Stimulated activated CD4-positive, alpha-beta T cell treated with anti-CD3 and anti-CD28 coated beads, TNF-alpha, amount 100 ng/mL, for 4 hours (primary cell): ENCODE results near the gene WDR93.
A peak's percentile ranks its signal among the peaks of the same experiment; 100 is the strongest.

Experiments
- DNase-seq, 3 experiments: peaks; one replicate each; pipeline ENCODE4 v3.0.0-alpha.2; 2020; ENCODE audit warnings: low read depth in 3 of 3

The WDR93 gene

GRCh38 chr15:89690276-89691218 lies at the start of gene WDR93, which contains the start of gene PEX11A:
WDR93 (plus strand) TSS chr15:89690811; CDS start chr15:89701747, 10,936 bp downstream.
PEX11A (minus strand) TSS chr15:89690754; CDS start chr15:89690632, 122 bp downstream.
- peak; percentile 52 to 77 (median 65) for DNase-seq

- DNase-seq: no peak
These were observed 49.6 kb upstream of the WDR93 start for GRCh38 chr15:89641053-89641452.

GRCh38 chr15:89642106-89642505 lies 48.5 kb upstream of the WDR93 start:
- DNase-seq: no peak

GRCh38 chr15:89645680-89646079 lies 44.9 kb upstream of the WDR93 start:
- no peak for DNase-seq

- DNase-seq: no peak
These were observed 44.0 kb upstream of the WDR93 start for GRCh38 chr15:89646416-89647141.

GRCh38 chr15:89647191-89647851 lies 43.3 kb upstream of the WDR93 start:
- peak; percentile 10 to 35 (median 17) for DNase-seq

- DNase-seq: no peak
These were observed 42.3 kb upstream of the WDR93 start for GRCh38 chr15:89648106-89649012.

- DNase-seq: no peak
These were observed 41.5 kb upstream of the WDR93 start for GRCh38 chr15:89649013-89649625.

GRCh38 chr15:89649716-89650115 lies 40.9 kb upstream of the WDR93 start:
- no peak for DNase-seq

- DNase-seq: no peak
These were observed 38.5 kb upstream of the WDR93 start for GRCh38 chr15:89652131-89652530.

- DNase-seq: no peak
These were observed 37.9 kb upstream of the WDR93 start for GRCh38 chr15:89652666-89653065.

GRCh38 chr15:89653578-89653977 lies 37.0 kb upstream of the WDR93 start:
- DNase-seq: no peak

GRCh38 chr15:89654301-89654761 lies 36.3 kb upstream of the WDR93 start:
- DNase-seq: no peak

GRCh38 chr15:89654847-89655805 lies 35.5 kb upstream of the WDR93 start, which contains the start of gene KIF7:
KIF7 (minus strand) TSS chr15:89655467; CDS start chr15:89652930, 2,537 bp downstream.
- no peak for DNase-seq

- DNase-seq: no peak
These were observed 34.3 kb upstream of the WDR93 start for GRCh38 chr15:89656116-89656815.

GRCh38 chr15:89657686-89658200 lies 32.9 kb upstream of the WDR93 start:
- DNase-seq: no peak

- DNase-seq: no peak
These were observed 31.3 kb upstream of the WDR93 start for GRCh38 chr15:89659295-89659694.

- DNase-seq: no peak
These were observed 30.1 kb upstream of the WDR93 start for GRCh38 chr15:89660556-89660955.
